ENCODE data around the gene CDH16.
A peak's percentile ranks its signal among the peaks of the same experiment; 100 is the strongest.

CDH16 gene

DNA sequence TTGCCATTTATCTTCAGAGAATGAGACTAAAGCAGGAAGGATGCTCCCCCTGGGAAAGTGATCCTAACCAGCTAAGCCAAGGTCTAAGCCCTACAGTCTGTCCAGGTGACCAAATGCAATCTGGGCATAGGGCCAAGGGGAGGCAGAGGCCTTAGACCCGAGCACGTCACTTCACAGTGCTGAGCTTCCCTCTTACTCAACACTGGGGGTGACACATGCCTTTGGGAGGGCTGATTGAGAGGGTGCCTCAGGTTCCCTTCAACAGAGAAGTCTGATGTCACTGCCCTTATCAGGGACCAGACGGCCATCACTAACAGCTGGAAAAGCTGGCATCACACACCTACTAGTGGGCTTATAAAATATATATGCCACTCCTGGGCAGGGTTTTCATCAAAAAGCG lies 11.5 kb upstream of the CDH16 start:
- Histone ChIP-seq H3K27me3 (replicated peaks; ENCODE audit: control insufficient read depth, insufficient read depth, low read length, poor library complexity, severe bottlenecking) (peaks cover 6% of the 10 kb centered on the region), H3K4me1 (ENCODE audit: control insufficient read depth, insufficient read depth, low read length, poor library complexity, severe bottlenecking) (peaks cover 15% of the 10 kb centered on the region), H3K9me3 (ENCODE audit: control insufficient read depth, low read length) (no peaks in the 10 kb centered on the region), H3K4me3 (ENCODE audit: insufficient read depth, low read depth, low read length, poor library complexity, severe bottlenecking) (no peak overlapping the region), H3K27ac (ENCODE audit: insufficient read depth, low read length, poor library complexity, severe bottlenecking) (no peak overlapping the region), H3K36me3 (ENCODE audit: control insufficient read depth, insufficient read depth, low read length) (peaks cover 7% of the 10 kb centered on the region)
- DNase-seq = no peak

DNA sequence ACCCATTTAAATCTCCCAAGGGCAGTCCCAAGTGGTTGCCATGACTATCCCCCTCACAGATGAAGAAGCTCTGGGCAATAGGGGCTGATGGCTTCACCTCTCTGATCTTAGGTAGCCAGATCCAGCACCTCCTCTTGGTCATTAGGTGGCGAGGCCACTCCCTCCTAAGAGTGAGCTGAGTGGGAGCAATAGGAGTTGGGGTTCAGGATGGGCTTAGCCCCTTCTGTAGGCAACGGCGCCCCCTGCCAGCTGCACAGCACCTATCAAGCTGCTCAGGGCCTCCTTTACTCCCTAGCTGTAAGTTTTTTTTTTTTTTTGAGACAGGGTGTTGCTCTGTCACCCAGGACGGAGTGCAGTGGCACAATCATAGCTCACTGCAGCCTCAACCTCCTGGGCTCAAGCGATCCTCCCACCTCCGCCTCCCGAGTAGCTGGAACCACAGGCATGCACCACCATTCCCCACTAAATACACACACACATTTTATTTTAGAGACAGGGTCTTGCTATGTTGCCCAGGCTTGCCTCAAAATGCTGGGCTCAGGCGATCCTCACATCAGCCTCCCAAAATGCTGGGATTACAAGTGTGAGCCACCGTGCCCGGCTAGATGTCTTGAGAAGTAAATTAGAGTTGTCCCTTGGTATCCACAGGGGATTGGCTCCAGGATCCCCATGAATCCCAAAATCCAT lies 10.2 kb upstream of the CDH16 start:
- Histone ChIP-seq H3K9me3 (ENCODE audit: control insufficient read depth, low read length) (no peaks in the 10 kb centered on the region), H3K27ac (ENCODE audit: insufficient read depth, low read length, poor library complexity, severe bottlenecking) (no peak overlapping the region), H3K4me3 (ENCODE audit: insufficient read depth, low read depth, low read length, poor library complexity, severe bottlenecking) (no peak overlapping the region), H3K4me1 (ENCODE audit: control insufficient read depth, insufficient read depth, low read length, poor library complexity, severe bottlenecking) (peaks cover 14% of the 10 kb centered on the region), H3K36me3 (ENCODE audit: control insufficient read depth, insufficient read depth, low read length) (peaks cover 7% of the 10 kb centered on the region), H3K27me3 (replicated peaks; ENCODE audit: control insufficient read depth, insufficient read depth, low read length, poor library complexity, severe bottlenecking) (peaks cover 12% of the 10 kb centered on the region)
- no peak for DNase-seq

DNA sequence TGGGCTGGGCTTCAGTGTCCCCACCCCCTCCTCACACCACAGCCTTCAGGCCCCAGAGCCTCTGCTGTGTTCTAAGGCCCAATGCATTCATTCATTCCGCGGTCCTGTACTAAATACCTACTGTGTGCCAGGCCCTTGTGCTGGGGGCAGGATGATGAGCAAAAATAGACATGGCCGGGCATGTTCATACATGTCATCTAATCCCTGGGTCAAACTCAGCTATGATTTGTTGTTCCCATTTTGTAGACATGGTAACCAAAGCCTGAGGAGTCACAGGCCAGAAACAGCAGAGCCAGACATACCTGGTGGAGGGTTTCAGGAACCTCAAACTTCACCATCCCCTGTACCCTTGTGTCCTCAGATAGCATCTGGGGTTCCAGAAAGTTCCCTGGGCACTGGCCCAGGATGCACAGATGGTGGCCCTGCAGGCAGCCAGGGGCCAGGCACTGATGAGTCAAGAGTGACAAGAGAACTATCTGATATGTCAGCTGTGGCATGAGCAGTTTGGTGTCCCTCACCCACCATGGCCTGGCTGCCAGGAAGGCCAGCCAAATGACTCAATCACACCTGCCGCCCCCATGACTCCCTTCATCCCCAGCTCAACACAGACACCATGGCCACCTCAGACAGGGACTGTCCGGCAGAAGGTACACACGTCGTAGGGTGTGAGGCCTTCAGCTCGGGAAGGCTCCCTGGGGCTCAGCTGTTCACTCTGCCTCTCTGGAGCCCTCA lies 9.4 kb upstream of the CDH16 start:
- Histone ChIP-seq H3K4me3 (ENCODE audit: insufficient read depth, low read depth, low read length, poor library complexity, severe bottlenecking) (no peak overlapping the region), H3K36me3 (ENCODE audit: control insufficient read depth, insufficient read depth, low read length) (peaks cover 7% of the 10 kb centered on the region), H3K27ac (ENCODE audit: insufficient read depth, low read length, poor library complexity, severe bottlenecking) (no peak overlapping the region), H3K4me1 (ENCODE audit: control insufficient read depth, insufficient read depth, low read length, poor library complexity, severe bottlenecking) (peaks cover 7% of the 10 kb centered on the region), H3K27me3 (replicated peaks; ENCODE audit: control insufficient read depth, insufficient read depth, low read length, poor library complexity, severe bottlenecking) (peaks cover 12% of the 10 kb centered on the region), H3K9me3 (ENCODE audit: control insufficient read depth, low read length) (no peaks in the 10 kb centered on the region)
- no peak for DNase-seq

DNA sequence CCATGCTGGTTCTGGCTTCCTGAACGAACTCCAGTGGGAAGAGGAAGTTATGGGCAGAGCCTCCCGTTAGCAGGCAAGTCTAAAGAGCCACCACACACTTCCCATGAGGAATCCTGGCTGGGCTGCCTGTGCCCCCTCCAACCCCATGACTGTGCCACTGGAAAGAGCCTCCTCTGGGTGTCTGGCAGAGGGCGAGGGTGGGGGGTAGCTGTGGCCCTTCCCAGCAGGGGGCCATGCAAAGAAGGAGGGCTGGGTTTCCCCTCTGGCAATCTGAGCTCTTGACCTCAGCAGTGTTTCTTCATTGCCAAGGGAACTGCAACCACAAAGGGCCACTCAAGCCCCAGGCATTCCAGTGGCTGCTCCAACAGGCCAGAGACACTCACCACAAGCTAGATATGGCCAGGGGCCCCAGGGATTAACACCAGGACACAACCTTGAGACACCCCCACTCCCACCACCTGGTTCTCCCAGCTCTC lies 8.3 kb upstream of the CDH16 start:
- Histone ChIP-seq H3K36me3 (ENCODE audit: control insufficient read depth, insufficient read depth, low read length) (peaks cover under 1% of the 10 kb centered on the region), H3K4me1 (ENCODE audit: control insufficient read depth, insufficient read depth, low read length, poor library complexity, severe bottlenecking) (peaks cover 6% of the 10 kb centered on the region), H3K27ac (ENCODE audit: insufficient read depth, low read length, poor library complexity, severe bottlenecking) (no peak overlapping the region), H3K27me3 (replicated peaks; ENCODE audit: control insufficient read depth, insufficient read depth, low read length, poor library complexity, severe bottlenecking) (peaks cover 12% of the 10 kb centered on the region), H3K4me3 (ENCODE audit: insufficient read depth, low read depth, low read length, poor library complexity, severe bottlenecking) (no peak overlapping the region), H3K9me3 (ENCODE audit: control insufficient read depth, low read length) (no peaks in the 10 kb centered on the region)
- no peak for DNase-seq

DNA sequence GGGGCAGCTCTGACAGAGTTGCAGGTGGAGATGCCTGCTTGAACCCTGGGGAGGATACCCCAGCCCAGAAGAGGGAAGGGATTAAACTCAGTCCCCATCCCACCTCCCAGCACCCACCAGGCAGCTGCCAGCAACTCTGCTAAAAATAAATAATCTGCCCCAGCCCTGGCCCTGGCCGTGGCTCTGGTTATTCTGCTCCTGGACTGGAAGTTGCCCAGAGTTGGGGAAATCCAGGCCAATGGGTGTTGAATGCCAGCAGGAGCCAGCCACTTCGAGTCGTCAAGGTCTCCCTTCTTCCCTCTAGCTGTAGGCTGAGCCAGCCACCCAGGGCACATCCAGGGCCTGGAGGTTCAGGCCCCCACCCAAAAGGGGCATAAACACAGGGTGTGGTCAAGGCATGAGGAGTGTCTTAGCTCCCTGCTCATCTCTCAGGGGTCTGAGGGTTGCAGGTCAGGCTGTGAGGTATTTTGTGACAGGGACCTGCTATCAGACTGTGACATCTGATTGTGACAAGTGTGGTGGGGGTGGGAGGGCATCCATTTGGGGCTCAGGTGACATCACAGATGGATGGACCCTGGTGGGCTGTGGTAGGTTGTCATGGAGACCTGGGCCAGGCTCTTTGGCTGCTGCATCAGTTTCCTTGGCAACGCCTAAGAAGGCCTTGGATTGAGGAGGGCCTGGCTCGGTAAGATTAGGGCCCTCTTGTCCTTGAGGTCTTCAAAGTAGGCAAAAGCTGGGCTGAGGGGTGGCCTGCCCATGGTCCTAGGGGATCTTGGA lies 7.7 kb upstream of the CDH16 start:
- Histone ChIP-seq H3K9me3 (ENCODE audit: control insufficient read depth, low read length) (no peaks in the 10 kb centered on the region), H3K36me3 (ENCODE audit: control insufficient read depth, insufficient read depth, low read length) (no peaks in the 10 kb centered on the region), H3K27me3 (replicated peaks; ENCODE audit: control insufficient read depth, insufficient read depth, low read length, poor library complexity, severe bottlenecking) (peaks cover 12% of the 10 kb centered on the region), H3K4me1 (ENCODE audit: control insufficient read depth, insufficient read depth, low read length, poor library complexity, severe bottlenecking) (peaks cover 6% of the 10 kb centered on the region), H3K27ac (ENCODE audit: insufficient read depth, low read length, poor library complexity, severe bottlenecking) (no peak overlapping the region), H3K4me3 (ENCODE audit: insufficient read depth, low read depth, low read length, poor library complexity, severe bottlenecking) (no peak overlapping the region)
- no peak for DNase-seq

DNA sequence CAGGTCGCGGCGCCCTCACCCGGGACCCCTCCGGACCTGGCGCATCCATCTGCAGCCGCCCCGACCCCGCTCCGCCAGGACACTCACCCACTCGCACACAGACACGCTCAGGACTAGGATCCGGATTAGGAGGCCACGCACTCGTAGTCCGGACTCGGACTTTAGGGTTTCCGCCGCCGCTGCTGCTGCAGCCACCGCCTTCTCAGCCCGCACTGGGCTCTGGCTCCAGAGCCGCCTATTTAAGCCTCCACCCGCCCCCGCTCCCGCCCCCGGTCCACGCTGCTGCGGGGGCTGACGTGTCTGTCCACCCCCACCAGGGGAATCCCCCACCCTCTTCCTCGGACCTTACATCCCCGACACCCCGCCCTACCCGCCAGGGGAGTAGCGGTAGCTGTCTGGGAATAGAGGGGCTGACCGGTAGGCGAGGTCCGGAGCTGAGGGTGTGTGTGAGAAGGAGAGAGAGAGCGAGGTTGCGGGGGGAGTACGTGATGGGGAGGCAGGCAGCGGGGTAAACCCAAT lies 6.7 kb upstream of the CDH16 start, which contains the start of gene RRAD:
Gene RRAD (minus strand): TSS at position 214 of the 519 bp plus-strand sequence. CDS start 356 bp downstream, outside the sequence.
- peak within 1 kb of the TSS; percentile 34 for H3K4me3 ChIP-seq (ENCODE audit: insufficient read depth, low read depth, low read length, poor library complexity, severe bottlenecking)

DNA sequence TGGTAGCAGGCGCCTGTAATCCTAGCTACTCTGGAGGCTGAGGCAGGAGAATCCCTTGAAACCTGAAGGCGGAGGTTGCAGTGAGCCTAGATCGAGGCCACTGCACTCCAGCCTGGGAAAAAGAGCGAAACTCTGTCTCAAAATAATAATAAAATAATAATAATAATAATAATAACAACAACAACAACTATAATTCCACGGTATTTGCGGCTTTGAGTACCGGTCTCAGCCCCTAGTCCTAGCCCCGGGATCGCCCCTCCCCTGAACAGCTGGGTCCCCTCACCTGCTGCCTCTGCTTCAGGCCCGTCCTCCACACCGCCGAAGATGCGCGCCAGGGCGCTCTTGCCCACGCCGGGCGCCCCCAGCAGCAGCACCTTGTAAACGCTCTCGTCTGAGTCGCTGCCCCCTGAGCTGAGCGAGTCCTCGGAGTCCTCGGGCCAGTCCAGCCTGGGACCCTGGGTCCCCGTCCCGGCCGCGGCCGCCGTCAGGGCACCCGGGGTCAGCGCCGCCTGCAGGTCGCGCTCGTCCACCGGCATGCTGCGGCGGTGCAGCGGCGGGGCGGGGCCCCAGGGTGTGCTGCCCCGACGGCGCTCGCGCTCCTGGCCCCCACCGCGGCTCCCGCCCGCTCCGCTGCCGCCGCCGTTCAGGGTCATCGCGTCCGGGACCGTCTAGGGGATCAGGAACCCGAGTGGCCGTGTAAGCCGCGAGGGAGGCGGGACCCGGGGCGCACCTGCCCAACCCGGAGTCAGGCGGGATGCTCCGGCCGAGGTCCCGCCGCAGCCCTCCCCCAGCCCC lies 6.0 kb upstream of the CDH16 start:
- H3K27ac ChIP-seq (ENCODE audit: insufficient read depth, low read length, poor library complexity, severe bottlenecking) = no peak overlapping the region
- DNase-seq = peak in 2 of 3 donors; percentile 5 to 22
- peaks cover 6% of the 10 kb centered on the region for H3K4me1 ChIP-seq (ENCODE audit: control insufficient read depth, insufficient read depth, low read length, poor library complexity, severe bottlenecking)
- peaks cover 12% of the 10 kb centered on the region for H3K27me3 ChIP-seq (replicated peaks; ENCODE audit: control insufficient read depth, insufficient read depth, low read length, poor library complexity, severe bottlenecking)
- no peaks in the 10 kb centered on the region for H3K36me3 ChIP-seq (ENCODE audit: control insufficient read depth, insufficient read depth, low read length)
- peak overlapping the region; percentile 34 for H3K4me3 ChIP-seq (ENCODE audit: insufficient read depth, low read depth, low read length, poor library complexity, severe bottlenecking)
- no peaks in the 10 kb centered on the region for H3K9me3 ChIP-seq (ENCODE audit: control insufficient read depth, low read length)

More for the DNA sequence above, 6.7 kb upstream of the CDH16 start, which contains the start of gene RRAD:
- no peaks in the 10 kb centered on the region for H3K36me3 ChIP-seq (ENCODE audit: control insufficient read depth, insufficient read depth, low read length)
- H3K27ac ChIP-seq (ENCODE audit: insufficient read depth, low read length, poor library complexity, severe bottlenecking) = no peak within 1 kb of the TSS
- H3K9me3 ChIP-seq (ENCODE audit: control insufficient read depth, low read length) = no peaks in the 10 kb centered on the region
- peaks cover 12% of the 10 kb centered on the region for H3K27me3 ChIP-seq (replicated peaks; ENCODE audit: control insufficient read depth, insufficient read depth, low read length, poor library complexity, severe bottlenecking)
- DNase-seq = no peak
- peaks cover 6% of the 10 kb centered on the region for H3K4me1 ChIP-seq (ENCODE audit: control insufficient read depth, insufficient read depth, low read length, poor library complexity, severe bottlenecking)

DNA sequence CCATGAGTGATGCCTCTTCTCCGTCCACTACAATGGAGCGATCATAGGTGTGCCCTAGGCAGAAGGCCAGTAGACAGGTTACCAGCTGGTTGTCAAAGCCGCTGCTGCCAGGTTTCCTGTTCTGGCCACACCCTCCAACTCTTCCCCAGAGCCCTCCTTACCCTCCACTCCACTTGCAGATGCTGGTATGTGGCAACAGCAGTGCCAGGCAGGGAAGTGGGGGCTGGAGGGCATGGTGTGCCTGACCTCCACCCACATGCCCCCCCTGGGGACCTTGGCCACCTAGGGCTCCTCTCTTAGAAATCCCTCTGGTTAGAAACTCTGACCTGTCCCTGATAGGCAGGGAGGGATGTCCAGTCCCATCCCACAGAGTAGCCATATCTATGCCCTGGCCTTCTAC lies 5.2 kb upstream of the CDH16 start:
- Histone ChIP-seq H3K27me3 (replicated peaks; ENCODE audit: control insufficient read depth, insufficient read depth, low read length, poor library complexity, severe bottlenecking) (peaks cover 12% of the 10 kb centered on the region), H3K4me1 (ENCODE audit: control insufficient read depth, insufficient read depth, low read length, poor library complexity, severe bottlenecking) (peaks cover 6% of the 10 kb centered on the region), H3K27ac (ENCODE audit: insufficient read depth, low read length, poor library complexity, severe bottlenecking) (no peak overlapping the region), H3K4me3 (ENCODE audit: insufficient read depth, low read depth, low read length, poor library complexity, severe bottlenecking) (no peak overlapping the region), H3K9me3 (ENCODE audit: control insufficient read depth, low read length) (no peaks in the 10 kb centered on the region), H3K36me3 (ENCODE audit: control insufficient read depth, insufficient read depth, low read length) (no peaks in the 10 kb centered on the region)
- no peak for DNase-seq

DNA sequence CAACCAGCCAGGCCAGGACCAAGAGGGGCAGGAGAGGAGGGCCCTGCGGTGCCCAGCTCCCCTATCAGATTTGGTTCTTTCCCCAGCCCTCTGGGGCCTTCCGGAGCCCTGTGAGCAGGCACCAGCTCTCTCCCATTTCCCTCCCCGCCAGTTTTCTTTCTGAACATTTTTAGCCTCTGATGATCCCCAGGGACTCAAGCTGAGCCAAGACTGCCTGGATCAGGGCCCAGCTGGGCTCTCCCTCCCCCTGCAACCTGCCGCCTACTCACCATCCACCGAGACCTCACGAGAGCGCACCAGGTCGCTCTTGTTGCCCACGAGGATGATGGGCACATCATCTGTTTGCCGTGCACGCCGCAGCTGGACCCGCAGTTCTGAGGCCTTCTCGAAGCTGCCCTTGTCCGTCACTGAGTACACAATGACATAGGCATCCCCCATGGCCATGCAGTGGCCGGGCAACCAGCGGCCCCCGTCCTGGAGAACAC lies 4.6 kb upstream of the CDH16 start:
- Histone ChIP-seq H3K4me1 (ENCODE audit: control insufficient read depth, insufficient read depth, low read length, poor library complexity, severe bottlenecking) (peaks cover 6% of the 10 kb centered on the region), H3K27ac (ENCODE audit: insufficient read depth, low read length, poor library complexity, severe bottlenecking) (no peak overlapping the region), H3K9me3 (ENCODE audit: control insufficient read depth, low read length) (no peaks in the 10 kb centered on the region), H3K36me3 (ENCODE audit: control insufficient read depth, insufficient read depth, low read length) (no peaks in the 10 kb centered on the region), H3K4me3 (ENCODE audit: insufficient read depth, low read depth, low read length, poor library complexity, severe bottlenecking) (no peak overlapping the region), H3K27me3 (replicated peaks; ENCODE audit: control insufficient read depth, insufficient read depth, low read length, poor library complexity, severe bottlenecking) (peaks cover 12% of the 10 kb centered on the region)
- DNase-seq = no peak

All from effector memory CD4-positive, alpha-beta T cell (primary cell).